ENCODE data around the gene PGBD2. TPM values are rescaled to one million over a fixed set of nuclear protein-coding genes. Genes with fewer than 3 reads are reported as not detected.

The PGBD2 gene
- total and polyA plus RNA-seq, 2 of the 8 experiments (the other 6 are each of a cell fraction or from before 2014, with no cell fraction given) = 4.5 to 7.7 TPM

DNA sequence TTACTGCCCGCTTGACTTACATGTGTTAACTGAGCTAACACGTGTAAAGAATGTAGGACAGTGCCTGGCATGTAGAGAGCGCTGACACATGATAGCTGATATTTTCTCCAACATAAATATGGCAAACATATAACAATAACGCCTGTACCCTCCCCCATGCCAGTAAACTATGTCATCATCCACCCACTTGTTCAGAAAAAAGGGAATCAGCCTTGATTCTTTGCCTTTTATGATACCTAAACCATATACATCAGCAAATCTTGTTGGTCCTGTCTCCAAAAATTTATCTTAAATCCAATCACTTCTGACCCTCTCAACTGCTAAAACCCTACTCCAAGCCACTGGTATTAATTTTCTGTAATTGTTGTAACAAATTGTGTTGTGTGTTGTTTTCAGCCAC is 46.0 kb upstream of the PGBD2 start:
- H2AFZ ChIP-seq (ENCODE audit: low read length) = no peak overlapping the region
- no peak overlapping the region for H4K91ac ChIP-seq (replicated peaks; ENCODE audit: insufficient read length, low read length)
- DNase-seq (ENCODE audit: low read depth in 1 of 2, low spot score in 2 of 2) = no peak
- no peaks in the 10 kb centered on the region for H3K79me1 ChIP-seq (ENCODE audit: low read depth, low read length)
- no peak overlapping the region for H2BK20ac ChIP-seq (ENCODE audit: low read length)
- FAIRE-seq = no peak
- no peak overlapping the region for H3K23ac ChIP-seq (ENCODE audit: insufficient read length)
- no peak overlapping the region for H2BK12ac ChIP-seq (ENCODE audit: low read depth, low read length)
- 89% methylated on average over 4 of the region's 4 CpGs; no CpG with 5 or more reads in 1 of the 2 experiments for WGBS, 2 experiments (ENCODE audit: extremely low coverage in 1 of 2, insufficient coverage in 1 of 2, insufficient read length in 1 of 2, insufficient replicate concordance in 2 of 2, low coverage in 1 of 2, low lambda C conversion rate in 2 of 2, missing lambda C conversion rate in 1 of 2)
- H4K8ac ChIP-seq (ENCODE audit: extremely low read depth, insufficient read depth, low read length) = no peak overlapping the region
- no peak overlapping the region for H2AK5ac ChIP-seq (ENCODE audit: low read depth, low read length)
- ChIA-PET CTCF (ENCODE audit: partially characterized antibody) (interaction anchor here (0.7 to 5.0 kb wide), 9 partner anchors 10 to 54 kb away, joined by 3 to 58 read pairs (median 7); partner anchors contain the start of genes SH3BP5L and ZNF672), POLR2A (ENCODE audit: partially characterized antibody) (interaction anchor here (1.7 to 5.9 kb wide), 6 partner anchors 14 to 46 kb away, joined by 4 to 46 read pairs (median 18); partner anchors contain the start of genes PGBD2, SH3BP5L and ZNF672)
- H2BK5ac ChIP-seq (ENCODE audit: low read depth, low read length) = no peak overlapping the region
- no peak overlapping the region for H3K56ac ChIP-seq (replicated peaks; ENCODE audit: insufficient read length, low read depth, low read length)
- no peak overlapping the region for H3K4ac ChIP-seq (replicated peaks; ENCODE audit: insufficient read length, low read depth, low read length)
- H3K27ac ChIP-seq (ENCODE audit: low read depth, low read length) = no peak overlapping the region
- H2BK120ac ChIP-seq (replicated peaks; ENCODE audit: low read depth, low read length) = no peak overlapping the region
- peaks cover 0 to 8% of the 10 kb centered on the region in 2 experiments; a peak in 1 of 4 replicates for H3K79me2 ChIP-seq (ENCODE audit: control insufficient read depth in 1 of 2, insufficient read depth in 2 of 2, low read length in 2 of 2)
- no peak overlapping the region for H3K9ac ChIP-seq (replicated peaks in 1 of 4; ENCODE audit: extremely low read depth in 1 of 4, low read depth in 3 of 4, low read length in 3 of 4)
- no peak overlapping the region for H3K14ac ChIP-seq (ENCODE audit: insufficient read length)
- peak overlapping the region; percentile 80 to 93; a peak in 2 of 4 replicates for H3K4me2 ChIP-seq (ENCODE audit: insufficient read depth in 1 of 2, low read depth in 2 of 2, low read length in 2 of 2)
- peaks cover 0 to 19% (median 11%) of the 10 kb centered on the region in 4 experiments; a peak in 5 of 7 replicates for H3K27me3 ChIP-seq (replicated peaks in 1 of 4; ENCODE audit: control insufficient read depth in 3 of 4, extremely low read depth in 1 of 4, insufficient read depth in 3 of 4, low read length in 3 of 4)
- peaks cover 26% of the 10 kb centered on the region for H3K23me2 ChIP-seq (ENCODE audit: low read depth, low read length)
- H2BK15ac ChIP-seq (ENCODE audit: low read length) = no peak overlapping the region
- no peak overlapping the region for H4K5ac ChIP-seq (ENCODE audit: insufficient read length, low read depth, low read length)
- H3K4me1 ChIP-seq (replicated peaks in 1 of 4; ENCODE audit: control insufficient read depth in 3 of 4, insufficient read depth in 4 of 4, low read length in 3 of 4) = peaks cover 3 to 18% (median 14%) of the 10 kb centered on the region in 4 experiments
- H4K20me1 ChIP-seq (replicated peaks in 1 of 2; ENCODE audit: control insufficient read depth in 1 of 2, insufficient read depth in 2 of 2, low read length in 2 of 2) = no peaks in the 10 kb centered on the region
- H3K36me3 ChIP-seq (ENCODE audit: control insufficient read depth in 2 of 4, insufficient read depth in 4 of 4, low read length in 3 of 4) = peaks cover under 1 to 10% (median 8%) of the 10 kb centered on the region in 4 experiments; a peak in 5 of 8 replicates
- no peak overlapping the region for H3K4me3 ChIP-seq (ENCODE audit: extremely low read depth in 1 of 4, insufficient read depth in 2 of 4, low read depth in 3 of 4, low read length in 4 of 4)
- H3K18ac ChIP-seq (ENCODE audit: extremely low read depth, low read length) = no peak overlapping the region
- no peaks in the 10 kb centered on the region for H3K9me3 ChIP-seq (ENCODE audit: insufficient read depth in 2 of 2, low read depth in 1 of 2, low read length in 1 of 2)
- TF ChIP-seq POLR2A (IDR thresholded peaks at IDR 0.05; ENCODE audit: control extremely low read depth in 1 of 2, low read depth in 2 of 2, low read length in 2 of 2) (no peak), TBP (IDR thresholded peaks at IDR 0.05; ENCODE audit: low read depth, low read length) (no peak), SAP30 (IDR thresholded peaks at IDR 0.05; ENCODE audit: insufficient read depth, insufficient replicate concordance, low read length) (no peak), SP4 (IDR thresholded peaks at IDR 0.05; ENCODE audit: low read length) (no peak), CREB1 (IDR thresholded peaks at IDR 0.05) (no peak), GABPA (IDR thresholded peaks at IDR 0.05; ENCODE audit: borderline replicate concordance, insufficient read depth, low read length) (no peak), PHF8 (conservative IDR thresholded peaks at IDR 0.05; ENCODE audit: low read depth, low read length) (no peak), KDM1A (IDR thresholded peaks at IDR 0.05; ENCODE audit: borderline replicate concordance, low read length) (no peak), SUZ12 (IDR thresholded peaks at IDR 0.05; ENCODE audit: low read length) (no peak), POLR2AphosphoS5 (IDR thresholded peaks at IDR 0.05; ENCODE audit: low read depth, low read length) (no peak), SIN3A (conservative IDR thresholded peaks at IDR 0.05 in 1 of 2, IDR thresholded peaks at IDR 0.05 in 1 of 2; ENCODE audit: low read depth in 1 of 2, low read length in 2 of 2) (no peak), SP2 (IDR thresholded peaks at IDR 0.05; ENCODE audit: low read length) (no peak)
- TF ChIP-seq, protein P1, sequence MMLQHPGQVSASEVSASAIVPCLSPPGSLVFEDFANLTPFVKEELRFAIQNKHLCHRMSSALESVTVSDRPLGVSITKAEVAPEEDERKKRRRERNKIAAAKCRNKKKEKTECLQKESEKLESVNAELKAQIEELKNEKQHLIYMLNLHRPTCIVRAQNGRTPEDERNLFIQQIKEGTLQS (IDR thresholded peaks at IDR 0.05; ENCODE audit: insufficient read depth, low read depth, low read length) = no peak
